Body of pancreas (tissue), 4 donors: Measurements from ENCODE around the gene SAMMSON. TPM values are rescaled to one million over a fixed set of nuclear protein-coding genes. Genes with fewer than 3 reads are reported as not detected.

ENCODE experiments used
- ATAC-seq: fragments of 150-250 bp; one replicate; pipeline ENCODE4 v1.9.1; 2016
- DNase-seq, 4 donors: peaks; one replicate each; pipeline ENCODE4 v3.0.0-alpha.2; 2019
- H3K27ac ChIP-seq, 4 donors: fragments of 200-600 bp; sonication (generic); 1 replicate in 3 of 4; 2 replicates in 1 of 4; pipeline versions ENCODE4 v1.5.1 to v1.6.1; 2016 to 2019; ENCODE audit warnings: mild to moderate bottlenecking in 1 of 4, mixed read lengths in 1 of 4, moderate library complexity in 1 of 4
- H3K27me3 ChIP-seq, 2 donors: fragments of 200-600 bp; sonication (generic); one replicate each; pipeline ENCODE4 v1.6.0; 2016; ENCODE audit warnings: mild to moderate bottlenecking in 1 of 2
- H3K36me3 ChIP-seq, 2 donors: fragments of 200-600 bp; sonication (generic); replicated peaks in 1 of 2; 2 replicates each; pipeline ENCODE4 v1.5.1; 2016; ENCODE audit warnings: low read depth in 2 of 2; ENCODE audit not compliant: insufficient read depth in 1 of 2
- H3K4me1 ChIP-seq: fragments of 200-600 bp; sonication (generic); one replicate; pipeline ENCODE4 v1.6.0; 2016
- H3K4me3 ChIP-seq, 2 donors: fragments of 200-600 bp; sonication (generic); 1 replicate in 1 of 2; 2 replicates in 1 of 2; pipeline ENCODE4 v1.5.1; 2016 to 2019
- H3K9me3 ChIP-seq, 3 donors: fragments of 200-600 bp; sonication (generic); 1 replicate in 2 of 3; 2 replicates in 1 of 3; pipeline ENCODE4 v1.5.1; 2016
- POLR2A ChIP-seq, 3 donors: fragments of 450-650 bp; IDR thresholded peaks; one replicate each; pipeline ENCODE4 v1.6.1; 2016; ENCODE audit warnings: antibody characterized with exemption in 3 of 3, mild to moderate bottlenecking in 2 of 3
- WGBS, 2 donors: methylation state at CpG; one replicate each; pipeline ENCODE4 v1.1.5; 2017; 5-methylcytosine and 5-hydroxymethylcytosine counted together
- intact Hi-C: fragments of 100-400 bp; cut with DNase I; formaldehyde crosslinking; loops from one replicate; pipeline ENCODE4 v1.15.1; 2023
- total RNA-seq, 2 donors: library from RNA; depleted of rRNA; stranded (reverse); fragments of >200 nt; gene quantifications; one replicate each; pipeline ENCODE4 v1.1.0, GENCODE V29; 2016
- TF ChIP-seq, protein P1 (sequence below), 7 experiments: fragments of 450-650 bp in 4 of 7; fragments of 200-600 bp in 3 of 7; sonication (generic) in 3 of 7; IDR thresholded peaks; one replicate each; pipeline ENCODE4 v1.5.1; 2016 to 2019; ENCODE audit warnings: antibody characterized with exemption in 7 of 7

SAMMSON gene
- total RNA-seq, 2 donors from 2014 or later: 2.1 TPM; not detected in 1

DNA sequence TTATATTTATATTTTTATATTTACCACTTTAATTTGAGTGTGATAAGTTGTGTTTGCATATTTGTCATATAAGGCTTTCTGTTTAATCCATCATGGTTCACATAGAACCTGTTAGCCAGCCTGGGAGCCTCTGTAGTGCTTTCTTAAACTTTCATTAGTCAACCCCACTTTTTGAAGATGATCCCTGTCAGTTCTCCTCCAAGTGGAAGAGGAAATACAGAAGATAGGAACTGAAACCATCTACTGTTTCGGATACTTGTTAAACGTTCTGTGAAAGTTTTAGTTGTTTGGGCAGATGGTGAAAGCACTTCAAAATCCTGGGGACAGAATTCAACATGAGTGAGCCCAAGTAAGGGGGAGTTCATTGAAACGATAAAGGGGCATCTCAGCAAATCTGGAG, 4.6 kb upstream of the SAMMSON start:
- TF ChIP-seq, protein P1, sequence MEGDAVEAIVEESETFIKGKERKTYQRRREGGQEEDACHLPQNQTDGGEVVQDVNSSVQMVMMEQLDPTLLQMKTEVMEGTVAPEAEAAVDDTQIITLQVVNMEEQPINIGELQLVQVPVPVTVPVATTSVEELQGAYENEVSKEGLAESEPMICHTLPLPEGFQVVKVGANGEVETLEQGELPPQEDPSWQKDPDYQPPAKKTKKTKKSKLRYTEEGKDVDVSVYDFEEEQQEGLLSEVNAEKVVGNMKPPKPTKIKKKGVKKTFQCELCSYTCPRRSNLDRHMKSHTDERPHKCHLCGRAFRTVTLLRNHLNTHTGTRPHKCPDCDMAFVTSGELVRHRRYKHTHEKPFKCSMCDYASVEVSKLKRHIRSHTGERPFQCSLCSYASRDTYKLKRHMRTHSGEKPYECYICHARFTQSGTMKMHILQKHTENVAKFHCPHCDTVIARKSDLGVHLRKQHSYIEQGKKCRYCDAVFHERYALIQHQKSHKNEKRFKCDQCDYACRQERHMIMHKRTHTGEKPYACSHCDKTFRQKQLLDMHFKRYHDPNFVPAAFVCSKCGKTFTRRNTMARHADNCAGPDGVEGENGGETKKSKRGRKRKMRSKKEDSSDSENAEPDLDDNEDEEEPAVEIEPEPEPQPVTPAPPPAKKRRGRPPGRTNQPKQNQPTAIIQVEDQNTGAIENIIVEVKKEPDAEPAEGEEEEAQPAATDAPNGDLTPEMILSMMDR (IDR thresholded peaks at IDR 0.05): no peak
- no peak for TF ChIP-seq POLR2A (IDR thresholded peaks at IDR 0.05)
- Histone ChIP-seq H3K9me3 (no peaks in the 10 kb centered on the region), H3K27ac (no peak overlapping the region), H3K27me3 (no peaks in the 10 kb centered on the region), H3K4me1 (peaks cover 9% of the 10 kb centered on the region), H3K4me3 (no peak overlapping the region), H3K36me3 (no peaks in the 10 kb centered on the region)
- WGBS, 2 donors: 47 to 60% methylated on average over 3 of the region's 3 CpGs
- DNase-seq (no peak), ATAC-seq (no peak)
- intact Hi-C loops: no loop called here

- DNase-seq (no peak), ATAC-seq (no peak)
- no peaks in the 10 kb centered on the region for H3K36me3 ChIP-seq
- H3K4me3 ChIP-seq: no peak overlapping the region
- no peak for TF ChIP-seq POLR2A (IDR thresholded peaks at IDR 0.05)
- TF ChIP-seq, protein P1 (IDR thresholded peaks at IDR 0.05): no peak
- H3K9me3 ChIP-seq: no peaks in the 10 kb centered on the region
- H3K4me1 ChIP-seq: peaks cover 11% of the 10 kb centered on the region
- 61 to 67% methylated on average over 3 of the region's 3 CpGs for WGBS, 2 donors
- intact Hi-C loops: no loop called here
- H3K27me3 ChIP-seq: no peaks in the 10 kb centered on the region
- no peak overlapping the region for H3K27ac ChIP-seq
Measured at GRCh38 chr3:69997631-69998307, 1.8 kb upstream of the SAMMSON start.

DNA sequence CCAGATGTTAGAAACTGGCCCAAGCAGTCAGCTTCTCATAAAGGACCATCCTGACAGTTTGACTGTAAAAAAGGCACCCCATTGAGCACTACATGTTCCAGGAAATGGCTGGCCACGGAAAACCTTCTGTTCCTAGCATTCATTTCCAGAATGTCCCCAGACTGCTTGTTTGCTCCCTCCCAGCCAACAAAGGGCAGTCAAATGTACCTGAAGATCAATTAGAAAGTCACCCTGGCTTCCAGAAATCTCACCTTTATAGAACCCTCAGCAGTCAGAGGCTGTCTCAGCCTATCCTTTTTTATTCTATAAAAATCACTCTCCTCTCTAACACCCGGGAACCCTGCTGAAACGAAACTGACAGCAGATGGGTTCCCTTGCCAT, 784 bp upstream of the SAMMSON start:
- H3K4me3 ChIP-seq: no peak overlapping the region
- H3K27ac ChIP-seq: peak overlapping the region; percentile 32 to 63 (median 53)
- peaks cover 11% of the 10 kb centered on the region for H3K4me1 ChIP-seq
- TF ChIP-seq, protein P1 (IDR thresholded peaks at IDR 0.05): no peak
- TF ChIP-seq POLR2A (IDR thresholded peaks at IDR 0.05): no peak
- ATAC-seq (peak; percentile 27), DNase-seq (no peak)
- no peaks in the 10 kb centered on the region for H3K9me3 ChIP-seq
- H3K36me3 ChIP-seq: no peaks in the 10 kb centered on the region
- intact Hi-C loops: no loop called here
- 28 to 38% methylated on average over 3 of the region's 3 CpGs for WGBS, 2 donors
- no peaks in the 10 kb centered on the region for H3K27me3 ChIP-seq

- no peak for ATAC-seq
- no peak for TF ChIP-seq POLR2A (IDR thresholded peaks at IDR 0.05)
- TF ChIP-seq, protein P1 (IDR thresholded peaks at IDR 0.05): no peak
- no peaks in the 10 kb centered on the region for H3K36me3 ChIP-seq
- H3K4me3 ChIP-seq: no peak overlapping the region
- H3K9me3 ChIP-seq: no peaks in the 10 kb centered on the region
- peak overlapping the region in 3 of 4 donors; percentile 45 to 63 (median 61) for H3K27ac ChIP-seq
- H3K4me1 ChIP-seq: peaks cover 11% of the 10 kb centered on the region
- intact Hi-C loops: no loop called here
- no peak for DNase-seq
- no peaks in the 10 kb centered on the region for H3K27me3 ChIP-seq
- 84 to 87% methylated on average over 12 to 15 of the region's 15 CpGs for WGBS, 2 donors
Measured at GRCh38 chr3:70000028-70000410, 486 bp downstream of the SAMMSON start.

GRCh38 chr3:70000563-70001081, 1.1 kb downstream of the SAMMSON start:
- H3K27me3 ChIP-seq: no peaks in the 10 kb centered on the region
- intact Hi-C loops: no loop called here
- ATAC-seq (no peak), DNase-seq (no peak)
- peak overlapping the region in 1 of 4 donors; percentile 61 for H3K27ac ChIP-seq
- H3K36me3 ChIP-seq: no peaks in the 10 kb centered on the region
- 32 to 52% methylated on average over 4 of the region's 4 CpGs for WGBS, 2 donors
- TF ChIP-seq, protein P1 (IDR thresholded peaks at IDR 0.05): no peak
- no peak for TF ChIP-seq POLR2A (IDR thresholded peaks at IDR 0.05)
- peaks cover 11% of the 10 kb centered on the region for H3K4me1 ChIP-seq
- no peak overlapping the region for H3K4me3 ChIP-seq
- H3K9me3 ChIP-seq: no peaks in the 10 kb centered on the region
